Fibroblast of lung (primary cell): ENCODE results near the gene L3MBTL2. TPM values are rescaled to one million over a fixed set of nuclear protein-coding genes. Genes with fewer than 3 reads are reported as not detected.
"Not testable (repeated sequence)": the region's sequence is repeated elsewhere in the genome, so short reads cannot be mapped to it uniquely, and the experiment has no call there.

ENCODE experiments used
- DNase-seq, 2 donors: peaks; one replicate each; pipeline versions ENCODE4 v3.0.0 to v3.0.0-alpha.2; 2010; ENCODE audit warnings: low read depth in 2 of 2
- H2AFZ ChIP-seq: 2 replicates; pipeline ENCODE4 v1.5.1; 2012; ENCODE audit warnings: low read length, control low read depth, inconsistent platforms
- H3K27ac ChIP-seq: 2 replicates; pipeline ENCODE4 v1.5.1; 2011; ENCODE audit warnings: low read length, control low read depth; ENCODE audit not compliant: insufficient read depth
- H3K27me3 ChIP-seq: 2 replicates; pipeline ENCODE4 v1.5.1; 2011; ENCODE audit warnings: mild to moderate bottlenecking, low read length; ENCODE audit not compliant: control insufficient read depth, insufficient read depth
- H3K36me3 ChIP-seq: 2 replicates; pipeline ENCODE4 v1.5.1; 2011; ENCODE audit warnings: low read length; ENCODE audit not compliant: control insufficient read depth, insufficient read depth
- H3K4me1 ChIP-seq: 2 replicates; pipeline ENCODE4 v1.5.1; 2011; ENCODE audit warnings: low read length; ENCODE audit not compliant: control insufficient read depth, insufficient read depth; ENCODE audit errors: extremely low read depth
- H3K4me2 ChIP-seq: 2 replicates; pipeline ENCODE4 v1.5.1; 2011; ENCODE audit warnings: low read length, control low read depth; ENCODE audit not compliant: insufficient read depth; ENCODE audit errors: extremely low read depth
- H3K4me3 ChIP-seq, 4 experiments: fragments of 200-600 bp in 1 of 4; sonication (generic) in 1 of 4; replicated peaks in 1 of 4; 2 replicates each; pipeline ENCODE4 v1.5.1; 2011 to 2016; ENCODE audit warnings: low read length in 4 of 4, low read depth in 3 of 4, mild to moderate bottlenecking in 3 of 4, control low read depth in 2 of 4, inconsistent platforms in 1 of 4, mixed read lengths in 1 of 4; ENCODE audit not compliant: insufficient read depth in 1 of 4; ENCODE audit errors: control extremely low read depth in 1 of 4
- H3K79me2 ChIP-seq: 2 replicates; pipeline ENCODE4 v1.5.1; 2012; ENCODE audit warnings: mild to moderate bottlenecking, low read length, inconsistent platforms; ENCODE audit not compliant: control insufficient read depth, insufficient read depth
- H3K9ac ChIP-seq: 2 replicates; pipeline ENCODE4 v1.5.1; 2011; ENCODE audit warnings: mild to moderate bottlenecking, low read length, control low read depth; ENCODE audit not compliant: insufficient read depth
- H3K9me3 ChIP-seq: 2 replicates; pipeline ENCODE4 v1.5.1; 2012; ENCODE audit warnings: low read depth, low read length; ENCODE audit not compliant: control insufficient read depth, insufficient read depth
- H4K20me1 ChIP-seq: 2 replicates; pipeline ENCODE4 v1.5.1; 2011; ENCODE audit warnings: low read length; ENCODE audit not compliant: control insufficient read depth, insufficient read depth; ENCODE audit errors: extremely low read depth
- EZH2 ChIP-seq: IDR thresholded peaks from 2 replicates; pipeline ENCODE4 v1.5.1; 2012; ENCODE audit warnings: low read length, control low read depth, mild to moderate bottlenecking; ENCODE audit errors: missing control alignments
- polyA plus RNA-seq, 2 donors: library from polyadenylated mRNA; depleted of rRNA in 1 of 2; stranded (reverse) in 1 of 2; unstranded in 1 of 2; fragments of >200 nt; gene quantifications; 2 replicates each; pipeline ENCODE4 v1.2.1, GENCODE V29; 2011 to 2012; ENCODE audit warnings: missing spikeins in 1 of 2
- total RNA-seq: library from RNA; depleted of rRNA; stranded (reverse); fragments of >200 nt; gene quantifications from 2 replicates; pipeline ENCODE4 v1.2.1, GENCODE V29; 2014
- TF ChIP-seq, protein P1 (sequence below), 2 donors: IDR thresholded peaks in 1 of 2; conservative IDR thresholded peaks in 1 of 2; 1 replicate in 1 of 2; 2 replicates in 1 of 2; pipeline ENCODE4 v1.5.1; 2011 to 2012; ENCODE audit warnings: low read length in 2 of 2, control low read depth in 1 of 2, inconsistent platforms in 1 of 2, low read depth in 1 of 2, mild to moderate bottlenecking in 1 of 2

Gene L3MBTL2
- total and polyA plus RNA-seq, 2 donors (not counting 1 experiment from before 2014, with no cell fraction given) = 16.0 to 19.3 TPM

DNA sequence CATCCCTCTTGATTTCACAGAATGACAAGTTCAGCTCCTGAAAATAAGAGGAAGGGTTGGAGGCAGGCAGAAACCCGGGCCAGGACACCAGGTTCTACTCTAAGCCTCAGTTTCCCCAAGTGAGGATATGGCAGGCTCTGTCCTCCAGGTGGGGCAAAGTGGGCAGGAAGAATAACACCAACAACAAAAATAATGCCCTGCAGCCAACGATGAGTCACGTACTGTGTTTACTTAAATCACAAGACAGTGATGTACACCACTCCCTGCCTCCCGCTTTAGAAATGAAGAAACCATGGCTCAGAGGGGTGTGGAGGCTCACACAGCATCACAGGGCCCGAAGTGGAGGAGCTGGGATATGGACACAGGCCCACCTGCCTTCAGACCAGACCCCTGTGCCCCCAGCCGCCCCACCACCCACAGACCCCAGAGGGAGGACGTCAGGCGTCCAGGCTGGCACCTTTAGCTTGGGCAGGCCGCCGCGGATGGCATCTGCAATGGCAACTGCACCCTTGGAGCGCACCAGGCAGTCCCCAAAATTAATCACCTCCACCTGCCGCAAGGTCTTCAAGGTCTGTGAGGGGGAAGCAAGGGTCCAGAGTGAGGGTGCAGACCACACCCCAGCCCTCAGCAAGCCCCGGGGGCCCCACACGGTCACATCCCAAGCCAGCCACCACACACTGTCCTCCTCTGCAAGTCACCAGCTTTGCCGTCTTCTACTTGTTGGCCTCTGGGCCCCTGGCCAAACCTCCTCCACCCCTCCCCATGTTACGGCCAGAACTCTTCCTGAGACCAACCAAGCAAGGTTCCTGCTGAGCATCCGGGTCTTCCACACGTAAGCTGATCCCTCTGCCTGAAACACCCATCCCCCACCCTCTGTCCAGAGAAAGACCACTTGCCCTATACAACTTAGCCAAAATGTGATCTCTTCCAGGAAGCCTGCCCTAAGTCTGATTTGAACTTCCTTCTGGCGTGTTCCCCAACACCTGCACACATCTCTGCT, 51.4 kb downstream of the L3MBTL2 start:
- Histone ChIP-seq H3K9ac (no peak overlapping the region), H3K4me2 (no peak overlapping the region), H3K36me3 (peaks cover 40% of the 10 kb centered on the region), H3K4me1 (no peaks in the 10 kb centered on the region), H4K20me1 (no peaks in the 10 kb centered on the region), H2AFZ (no peak overlapping the region), H3K4me3 (no peak overlapping the region), H3K27ac (peak overlapping the region; percentile 4), H3K79me2 (peaks cover 3% of the 10 kb centered on the region), H3K9me3 (no peaks in the 10 kb centered on the region), H3K27me3 (no peaks in the 10 kb centered on the region)
- TF ChIP-seq EZH2 = no peak
- TF ChIP-seq, protein P1, sequence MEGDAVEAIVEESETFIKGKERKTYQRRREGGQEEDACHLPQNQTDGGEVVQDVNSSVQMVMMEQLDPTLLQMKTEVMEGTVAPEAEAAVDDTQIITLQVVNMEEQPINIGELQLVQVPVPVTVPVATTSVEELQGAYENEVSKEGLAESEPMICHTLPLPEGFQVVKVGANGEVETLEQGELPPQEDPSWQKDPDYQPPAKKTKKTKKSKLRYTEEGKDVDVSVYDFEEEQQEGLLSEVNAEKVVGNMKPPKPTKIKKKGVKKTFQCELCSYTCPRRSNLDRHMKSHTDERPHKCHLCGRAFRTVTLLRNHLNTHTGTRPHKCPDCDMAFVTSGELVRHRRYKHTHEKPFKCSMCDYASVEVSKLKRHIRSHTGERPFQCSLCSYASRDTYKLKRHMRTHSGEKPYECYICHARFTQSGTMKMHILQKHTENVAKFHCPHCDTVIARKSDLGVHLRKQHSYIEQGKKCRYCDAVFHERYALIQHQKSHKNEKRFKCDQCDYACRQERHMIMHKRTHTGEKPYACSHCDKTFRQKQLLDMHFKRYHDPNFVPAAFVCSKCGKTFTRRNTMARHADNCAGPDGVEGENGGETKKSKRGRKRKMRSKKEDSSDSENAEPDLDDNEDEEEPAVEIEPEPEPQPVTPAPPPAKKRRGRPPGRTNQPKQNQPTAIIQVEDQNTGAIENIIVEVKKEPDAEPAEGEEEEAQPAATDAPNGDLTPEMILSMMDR (conservative IDR thresholded peaks at IDR 0.05 in 1 of 2, IDR thresholded peaks at IDR 0.05 in 1 of 2; ENCODE audit: low read depth in 1 of 2, low read length in 2 of 2) = peak; percentile 14 to 21
- peak; percentile 46 to 80 for DNase-seq

DNA sequence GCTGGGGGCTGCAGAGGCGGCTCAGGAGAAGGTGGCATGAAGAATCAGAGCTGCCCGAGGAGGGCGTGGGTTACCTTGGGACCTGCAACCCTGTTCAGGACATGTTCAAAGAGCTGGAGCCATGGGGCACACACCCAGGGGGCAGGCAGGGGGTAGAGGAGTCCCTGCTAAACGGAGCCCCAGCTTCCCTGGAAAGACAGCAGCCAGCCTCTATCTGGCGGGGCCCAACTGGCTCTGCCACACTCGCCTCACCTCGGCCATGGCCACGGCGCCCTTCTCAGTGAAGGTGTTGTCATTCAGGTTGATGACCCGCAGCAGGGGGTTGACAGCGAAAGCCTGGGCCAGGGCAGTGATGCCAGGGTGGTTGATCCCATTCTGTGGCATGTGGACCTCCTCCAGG, 52.6 kb downstream of the L3MBTL2 start:
- no peaks in the 10 kb centered on the region for H4K20me1 ChIP-seq
- no peak overlapping the region for H3K4me2 ChIP-seq
- no peaks in the 10 kb centered on the region for H3K4me1 ChIP-seq
- TF ChIP-seq EZH2 = no peak
- TF ChIP-seq, protein P1 (conservative IDR thresholded peaks at IDR 0.05 in 1 of 2, IDR thresholded peaks at IDR 0.05 in 1 of 2; ENCODE audit: low read depth in 1 of 2, low read length in 2 of 2) = no peak
- no peaks in the 10 kb centered on the region for H3K9me3 ChIP-seq
- peaks cover 45% of the 10 kb centered on the region for H3K36me3 ChIP-seq
- H3K27ac ChIP-seq = no peak overlapping the region
- no peak overlapping the region for H2AFZ ChIP-seq
- H3K4me3 ChIP-seq = no peak overlapping the region
- no peak for DNase-seq
- H3K79me2 ChIP-seq = peaks cover 3% of the 10 kb centered on the region
- no peak overlapping the region for H3K9ac ChIP-seq
- no peaks in the 10 kb centered on the region for H3K27me3 ChIP-seq

DNA sequence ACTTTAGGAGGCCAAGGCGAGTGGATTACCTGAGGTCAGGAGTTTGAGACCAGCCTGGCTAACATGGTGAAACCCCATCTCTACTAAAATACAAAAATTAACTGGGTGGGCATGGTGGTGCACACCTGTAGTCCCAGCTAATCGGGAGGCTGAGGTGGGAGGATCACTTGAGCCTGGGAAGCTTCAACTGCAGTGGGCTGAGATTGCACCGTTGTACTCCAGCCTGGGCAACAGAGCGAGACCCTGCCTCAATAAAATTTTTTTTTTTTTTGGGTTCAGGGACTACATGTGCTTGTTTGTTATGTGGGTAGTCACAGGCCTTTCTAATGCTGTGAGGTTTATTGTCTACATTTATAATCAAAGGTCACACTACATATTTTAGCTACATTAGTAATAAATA, 54.6 kb downstream of the L3MBTL2 start:
- H3K4me2 ChIP-seq, H3K27ac ChIP-seq, H2AFZ ChIP-seq, H3K27me3 ChIP-seq, H3K79me2 ChIP-seq, H3K4me1 ChIP-seq, DNase-seq, H3K9ac ChIP-seq, H3K9me3 ChIP-seq, H4K20me1 ChIP-seq, H3K4me3 ChIP-seq: not testable (repeated sequence)
- peaks cover 45% of the 10 kb centered on the region for H3K36me3 ChIP-seq
